ENCODE data around the gene SDCCAG8. TPM values are rescaled to one million over a fixed set of nuclear protein-coding genes. Genes with fewer than 3 reads are reported as not detected.

The SDCCAG8 gene
- polyA plus RNA-seq, 3 donors, result 33.2 to 34.4 (median 33.4) TPM

GRCh38 chr1:243391355-243391754 lies 135.5 kb downstream of the SDCCAG8 start:
- no peaks in the 10 kb centered on the region for H3K27me3 ChIP-seq (ENCODE audit: control insufficient read depth in 2 of 2, insufficient read depth in 2 of 2, low read length in 2 of 2)
- H3K79me2 ChIP-seq (ENCODE audit: insufficient read depth, low read length), result no peaks in the 10 kb centered on the region
- peaks cover 0 to 1% (median 0%) of the 10 kb centered on the region in 7 donors for H3K9me3 Mint-ChIP-seq
- H4K20me1 ChIP-seq (ENCODE audit: insufficient read depth, low read length), result no peaks in the 10 kb centered on the region
- intact Hi-C loops (cut with micrococcal nuclease), result no loop called here
- peaks cover 5 to 7% of the 10 kb centered on the region in 2 donors for H3K4me1 ChIP-seq (ENCODE audit: control insufficient read depth in 1 of 2, insufficient read depth in 2 of 2, low read length in 2 of 2)
- H3K9me3 ChIP-seq (replicated peaks in 1 of 2; ENCODE audit: control insufficient read depth in 1 of 2, insufficient read depth in 1 of 2, low read length in 2 of 2), result no peaks in the 10 kb centered on the region
- peaks cover 0 to 2% of the 10 kb centered on the region in 2 donors for H3K36me3 ChIP-seq (replicated peaks in 1 of 2; ENCODE audit: control insufficient read depth in 1 of 2, insufficient read depth in 2 of 2, low read length in 2 of 2)
- peak overlapping the region in 1 of 7 donors; percentile 46 for H3K27ac Mint-ChIP-seq
- H3K4me1 Mint-ChIP-seq, result peaks cover 11% of the 10 kb centered on the region
- 100% methylated on average over 1 of the region's 1 CpG for WGBS (ENCODE audit: insufficient coverage)
- no peak for DNase-seq
- no peak overlapping the region for H3K4me2 ChIP-seq (replicated peaks; ENCODE audit: extremely low read depth, low read length, poor library complexity, severe bottlenecking)
- no peak overlapping the region for H3K4me3 Mint-ChIP-seq
- H3K27ac ChIP-seq (ENCODE audit: low read depth in 1 of 2, low read length in 2 of 2), result no peak overlapping the region
- no peak overlapping the region for H3K9ac ChIP-seq (ENCODE audit: insufficient read depth, low read length, poor library complexity, severe bottlenecking)
- no peak overlapping the region for H2AFZ ChIP-seq (ENCODE audit: insufficient read depth, low read depth, low read length, poor library complexity, severe bottlenecking)
- no peak for TF ChIP-seq CTCF (IDR thresholded peaks at IDR 0.05)
- H3K36me3 Mint-ChIP-seq, result peaks cover 15 to 21% of the 10 kb centered on the region in 2 donors
- H3K27me3 Mint-ChIP-seq (ENCODE audit: low read depth in 3 of 3), result no peaks in the 10 kb centered on the region
- H3K4me3 ChIP-seq (replicated peaks in 1 of 3; ENCODE audit: low read depth in 2 of 3, low read length in 3 of 3), result no peak overlapping the region

- peaks cover 21 to 24% of the 10 kb centered on the region in 2 donors for H3K36me3 Mint-ChIP-seq
- peaks cover 5 to 7% of the 10 kb centered on the region in 2 donors for H3K4me1 ChIP-seq (ENCODE audit: control insufficient read depth in 1 of 2, insufficient read depth in 2 of 2, low read length in 2 of 2)
- no peak overlapping the region for H3K9ac ChIP-seq (ENCODE audit: insufficient read depth, low read length, poor library complexity, severe bottlenecking)
- no peak overlapping the region for H2AFZ ChIP-seq (ENCODE audit: insufficient read depth, low read depth, low read length, poor library complexity, severe bottlenecking)
- H3K27ac ChIP-seq (ENCODE audit: low read depth in 1 of 2, low read length in 2 of 2), result no peak overlapping the region
- H3K4me1 Mint-ChIP-seq, result peaks cover 11% of the 10 kb centered on the region
- no peaks in the 10 kb centered on the region for H3K27me3 ChIP-seq (ENCODE audit: control insufficient read depth in 2 of 2, insufficient read depth in 2 of 2, low read length in 2 of 2)
- no peaks in the 10 kb centered on the region for H3K79me2 ChIP-seq (ENCODE audit: insufficient read depth, low read length)
- no peaks in the 10 kb centered on the region for H3K9me3 ChIP-seq (replicated peaks in 1 of 2; ENCODE audit: control insufficient read depth in 1 of 2, insufficient read depth in 1 of 2, low read length in 2 of 2)
- no peaks in the 10 kb centered on the region for H3K27me3 Mint-ChIP-seq (ENCODE audit: low read depth in 3 of 3)
- no peaks in the 10 kb centered on the region for H3K9me3 Mint-ChIP-seq
- intact Hi-C loops (cut with micrococcal nuclease), result no loop called here
- no peak overlapping the region for H3K4me2 ChIP-seq (replicated peaks; ENCODE audit: extremely low read depth, low read length, poor library complexity, severe bottlenecking)
- no peak for DNase-seq
- 100% methylated on average over 2 of the region's 4 CpGs for WGBS (ENCODE audit: insufficient coverage)
- H4K20me1 ChIP-seq (ENCODE audit: insufficient read depth, low read length), result no peaks in the 10 kb centered on the region
- H3K4me3 ChIP-seq (replicated peaks in 1 of 3; ENCODE audit: low read depth in 2 of 3, low read length in 3 of 3), result no peak overlapping the region
- peak overlapping the region in 1 of 7 donors; percentile 35 for H3K27ac Mint-ChIP-seq
- no peak overlapping the region for H3K4me3 Mint-ChIP-seq
- H3K36me3 ChIP-seq (replicated peaks in 1 of 2; ENCODE audit: control insufficient read depth in 1 of 2, insufficient read depth in 2 of 2, low read length in 2 of 2), result peaks cover 0 to 2% of the 10 kb centered on the region in 2 donors
- TF ChIP-seq CTCF (IDR thresholded peaks at IDR 0.05), result no peak
Measured at GRCh38 chr1:243393096-243393495, 137.3 kb downstream of the SDCCAG8 start.

All from CD14-positive monocyte (primary cell).